Upper lobe of left lung (tissue), 6 donors: ENCODE measurements around the gene CCNT1. TPM values are rescaled to one million over a fixed set of nuclear protein-coding genes. Genes with fewer than 3 reads are reported as not detected.
"Not testable (repeated sequence)": the region's sequence is repeated elsewhere in the genome, so short reads cannot be mapped to it uniquely, and the experiment has no call there.

ENCODE experiments used
- ATAC-seq, 2 donors: fragments of 200-7000 bp; cut with Tn5 transposase; one replicate each; pipeline ENCODE4 v1.9.1; 2022; ENCODE audit warnings: mild to moderate bottlenecking in 2 of 2, moderate library complexity in 2 of 2; ENCODE audit not compliant: low FRiP score in 2 of 2
- DNase-seq, 2 donors: peaks; one replicate each; pipeline ENCODE4 v3.0.0-alpha.2; 2019 to 2020
- H3K27ac ChIP-seq, 4 donors: fragments of 200-600 bp; sonication (generic); one replicate each; pipeline ENCODE4 v1.5.1; 2016 to 2019
- H3K27me3 ChIP-seq, 4 donors: fragments of 200-600 bp; sonication (generic); one replicate each; pipeline ENCODE4 v1.5.1; 2017 to 2019
- H3K36me3 ChIP-seq, 4 donors: fragments of 200-600 bp; sonication (generic); one replicate each; pipeline ENCODE4 v1.5.1; 2016 to 2019
- H3K4me1 ChIP-seq, 4 donors: fragments of 200-600 bp; sonication (generic); one replicate each; pipeline ENCODE4 v1.5.1; 2018 to 2019
- H3K4me3 ChIP-seq, 4 donors: fragments of 200-600 bp; sonication (generic); one replicate each; pipeline ENCODE4 v1.5.1; 2017 to 2019; ENCODE audit warnings: mild to moderate bottlenecking in 2 of 4, moderate library complexity in 1 of 4
- H3K9me3 ChIP-seq, 4 donors: fragments of 200-600 bp; sonication (generic); one replicate each; pipeline ENCODE4 v1.5.1; 2018 to 2019
- EP300 ChIP-seq, 4 donors: sonication (generic); formaldehyde crosslinking; IDR thresholded peaks; one replicate each; pipeline ENCODE4 v1.5.1; 2017; ENCODE audit warnings: antibody characterized with exemption in 4 of 4, control low read depth in 2 of 4
- POLR2A ChIP-seq, 4 donors: fragments of 450-650 bp; IDR thresholded peaks; one replicate each; pipeline ENCODE4 v1.5.1; 2016 to 2017; ENCODE audit warnings: antibody characterized with exemption in 4 of 4, mild to moderate bottlenecking in 2 of 4
- POLR2AphosphoS5 ChIP-seq, 2 donors: sonication (generic); formaldehyde crosslinking; IDR thresholded peaks; one replicate each; pipeline ENCODE4 v1.5.1; 2017; ENCODE audit warnings: antibody characterized with exemption in 2 of 2
- WGBS, 2 donors: methylation state at CpG; one replicate each; pipeline ENCODE4 v1.1.5; 2017 to 2018; 5-methylcytosine and 5-hydroxymethylcytosine counted together
- total RNA-seq, 6 donors: library from RNA; depleted of rRNA in 4 of 6; stranded (reverse); fragments of >200 nt in 4 of 6; gene quantifications; one replicate each; pipeline versions ENCODE4 v1.1.0 to v1.2.1, GENCODE V29; 2016 to 2021
- TF ChIP-seq, protein P1 (sequence below), 6 experiments: fragments of 450-650 bp in 4 of 6; fragments of 200-600 bp in 2 of 6; sonication (generic) in 2 of 6; IDR thresholded peaks; one replicate each; pipeline ENCODE4 v1.5.1; 2016 to 2019; ENCODE audit warnings: antibody characterized with exemption in 6 of 6
- donor health status: DM: no; HTN: no; CAD: no; lungs with moderate emphysema.
- donor health status: DM: no; HTN: yes; CAD: no; lungs with severe emphysema.

The CCNT1 gene
- total RNA-seq, 6 donors from 2014 or later: 11.9 to 39.8 (median 26.6) TPM

DNA sequence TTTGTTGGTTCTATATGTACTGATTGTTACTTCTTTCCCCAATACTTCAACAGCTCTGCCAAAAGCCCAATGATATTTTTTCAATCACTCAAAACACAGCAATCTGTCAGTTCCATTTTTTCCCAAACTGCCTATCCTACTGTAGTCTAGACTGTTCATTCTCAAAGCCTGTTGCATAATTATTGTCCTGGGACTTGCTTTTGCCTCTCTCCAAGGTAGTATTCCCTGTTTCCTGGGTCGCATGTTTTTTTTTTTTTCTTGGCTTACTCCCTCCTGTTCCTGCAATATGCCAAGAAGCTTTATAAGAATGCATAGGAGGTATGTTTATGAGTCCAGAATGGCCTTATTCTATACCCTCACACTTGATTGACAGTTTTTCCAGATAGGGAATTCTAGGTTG, 19.9 kb upstream of the CCNT1 start:
- H3K27me3 ChIP-seq: no peaks in the 10 kb centered on the region
- 50 to 57% methylated on average over 1 of the region's 1 CpG for WGBS, 2 donors
- H3K36me3 ChIP-seq: no peaks in the 10 kb centered on the region
- no peak for TF ChIP-seq POLR2A (IDR thresholded peaks at IDR 0.05)
- TF ChIP-seq, protein P1, sequence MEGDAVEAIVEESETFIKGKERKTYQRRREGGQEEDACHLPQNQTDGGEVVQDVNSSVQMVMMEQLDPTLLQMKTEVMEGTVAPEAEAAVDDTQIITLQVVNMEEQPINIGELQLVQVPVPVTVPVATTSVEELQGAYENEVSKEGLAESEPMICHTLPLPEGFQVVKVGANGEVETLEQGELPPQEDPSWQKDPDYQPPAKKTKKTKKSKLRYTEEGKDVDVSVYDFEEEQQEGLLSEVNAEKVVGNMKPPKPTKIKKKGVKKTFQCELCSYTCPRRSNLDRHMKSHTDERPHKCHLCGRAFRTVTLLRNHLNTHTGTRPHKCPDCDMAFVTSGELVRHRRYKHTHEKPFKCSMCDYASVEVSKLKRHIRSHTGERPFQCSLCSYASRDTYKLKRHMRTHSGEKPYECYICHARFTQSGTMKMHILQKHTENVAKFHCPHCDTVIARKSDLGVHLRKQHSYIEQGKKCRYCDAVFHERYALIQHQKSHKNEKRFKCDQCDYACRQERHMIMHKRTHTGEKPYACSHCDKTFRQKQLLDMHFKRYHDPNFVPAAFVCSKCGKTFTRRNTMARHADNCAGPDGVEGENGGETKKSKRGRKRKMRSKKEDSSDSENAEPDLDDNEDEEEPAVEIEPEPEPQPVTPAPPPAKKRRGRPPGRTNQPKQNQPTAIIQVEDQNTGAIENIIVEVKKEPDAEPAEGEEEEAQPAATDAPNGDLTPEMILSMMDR (IDR thresholded peaks at IDR 0.05): no peak
- no peak for TF ChIP-seq EP300 (IDR thresholded peaks at IDR 0.05)
- TF ChIP-seq POLR2AphosphoS5 (IDR thresholded peaks at IDR 0.05): no peak
- ATAC-seq (no peak), DNase-seq (no peak)
- no peaks in the 10 kb centered on the region for H3K9me3 ChIP-seq
- no peak overlapping the region for H3K4me3 ChIP-seq
- no peaks in the 10 kb centered on the region for H3K4me1 ChIP-seq
- H3K27ac ChIP-seq: no peak overlapping the region

DNA sequence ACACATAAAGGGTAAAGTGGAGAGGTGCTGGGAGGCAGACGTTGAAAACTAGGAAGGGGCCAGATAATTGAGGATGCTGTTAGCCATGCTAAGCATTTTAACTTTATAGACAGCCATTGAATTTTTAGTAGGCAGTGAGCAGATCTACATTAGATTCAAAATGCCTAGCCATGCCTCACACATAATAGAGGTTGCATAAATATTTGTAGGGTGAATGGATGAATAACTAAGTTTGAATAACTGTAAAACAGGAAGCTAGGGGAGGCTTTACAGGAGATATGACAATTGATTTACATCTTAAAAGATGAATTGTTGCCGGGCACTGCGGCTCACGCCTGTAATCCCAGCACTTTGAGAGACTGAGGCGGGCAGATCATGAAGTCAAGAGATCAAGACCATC, 12.3 kb upstream of the CCNT1 start:
- DNase-seq (no peak), ATAC-seq (no peak)
- Histone ChIP-seq H3K4me1 (no peaks in the 10 kb centered on the region), H3K27ac (no peak overlapping the region), H3K27me3 (no peaks in the 10 kb centered on the region), H3K9me3 (no peaks in the 10 kb centered on the region), H3K4me3 (no peak overlapping the region), H3K36me3 (no peaks in the 10 kb centered on the region)
- 75 to 80% methylated on average over 5 of the region's 5 CpGs for WGBS, 2 donors
- TF ChIP-seq, protein P1 (IDR thresholded peaks at IDR 0.05): no peak
- no peak for TF ChIP-seq EP300 (IDR thresholded peaks at IDR 0.05)
- no peak for TF ChIP-seq POLR2A (IDR thresholded peaks at IDR 0.05)
- no peak for TF ChIP-seq POLR2AphosphoS5 (IDR thresholded peaks at IDR 0.05)

DNA sequence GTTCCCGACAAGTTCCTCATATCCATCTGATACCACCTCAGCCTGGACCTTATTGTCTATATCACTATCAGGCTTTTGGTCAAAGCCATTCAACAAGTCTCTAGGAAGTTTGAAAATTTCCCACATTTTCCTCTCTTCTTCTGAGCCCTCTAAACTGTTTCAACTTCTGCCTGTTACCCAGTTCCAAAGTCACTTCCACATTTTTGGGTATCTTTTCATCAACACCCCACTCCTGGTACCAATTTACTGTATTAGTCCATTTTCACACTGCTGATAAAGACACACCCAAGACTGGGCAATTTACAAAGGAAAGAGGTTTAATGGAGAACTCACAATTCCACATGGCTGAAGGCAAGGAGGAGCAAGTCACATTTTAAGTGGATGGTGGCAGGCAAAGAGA, 4.2 kb upstream of the CCNT1 start:
- ATAC-seq, DNase-seq, H3K4me1 ChIP-seq, H3K27me3 ChIP-seq, H3K4me3 ChIP-seq, H3K27ac ChIP-seq, H3K36me3 ChIP-seq: not testable (repeated sequence)
- H3K9me3 ChIP-seq: peaks cover 0 to 15% (median 8%) of the 10 kb centered on the region in 4 donors
- 93 to 100% methylated on average over 1 of the region's 1 CpG for WGBS, 2 donors

GRCh38 chr12:48720171-48720570, 3.7 kb upstream of the CCNT1 start:
- H3K4me3 ChIP-seq, ATAC-seq, DNase-seq, H3K27ac ChIP-seq, H3K36me3 ChIP-seq, H3K27me3 ChIP-seq: not testable (repeated sequence)
- peaks cover 7 to 15% (median 9%) of the 10 kb centered on the region in 4 donors for H3K4me1 ChIP-seq
- WGBS, 2 donors: 70 to 80% methylated on average over 2 of the region's 2 CpGs
- peaks cover 0 to 15% (median 8%) of the 10 kb centered on the region in 4 donors for H3K9me3 ChIP-seq

GRCh38 chr12:48719002-48719401, 2.5 kb upstream of the CCNT1 start:
- Histone ChIP-seq H3K9me3 (peaks cover 0 to 15% (median 8%) of the 10 kb centered on the region in 4 donors), H3K4me1 (peaks cover 19 to 27% (median 21%) of the 10 kb centered on the region in 4 donors)
- not testable (repeated sequence) for H3K36me3 ChIP-seq, H3K27me3 ChIP-seq, H3K27ac ChIP-seq, H3K4me3 ChIP-seq, DNase-seq, ATAC-seq
- WGBS, 2 donors: 79 to 85% methylated on average over 4 of the region's 4 CpGs

GRCh38 chr12:48717252-48717695, 767 bp upstream of the CCNT1 start:
- no peak for DNase-seq
- Histone ChIP-seq H3K4me3 (peak overlapping the region; percentile 21 to 77 (median 65)), H3K27ac (peak overlapping the region; percentile 92 to 97 (median 95)), H3K4me1 (peaks cover 22 to 36% (median 27%) of the 10 kb centered on the region in 4 donors), H3K27me3 (no peaks in the 10 kb centered on the region), H3K36me3 (peaks cover 0 to 23% (median 9%) of the 10 kb centered on the region in 4 donors), H3K9me3 (peaks cover 0 to 15% (median 8%) of the 10 kb centered on the region in 4 donors)
- ATAC-seq: no peak
- 15% methylated on average over 17 to 21 of the region's 21 CpGs for WGBS, 2 donors
- TF ChIP-seq, protein P1 (IDR thresholded peaks at IDR 0.05): no peak
- no peak for TF ChIP-seq POLR2AphosphoS5 (IDR thresholded peaks at IDR 0.05)
- TF ChIP-seq EP300 (IDR thresholded peaks at IDR 0.05): no peak
- TF ChIP-seq POLR2A (IDR thresholded peaks at IDR 0.05): no peak
